Right lobe of liver (tissue), 4 donors: ENCODE results near the gene MISP3.

Experiments used
- POLR2A ChIP-seq: fragments of 450-650 bp; IDR thresholded peaks from one replicate; pipeline ENCODE4 v1.6.1; 2017; ENCODE audit warnings: antibody characterized with exemption, mild to moderate bottlenecking
- TF ChIP-seq, protein P1 (sequence below), 4 donors: fragments of 200-600 bp in 3 of 4; fragments of 450-650 bp in 1 of 4; IDR thresholded peaks; one replicate each; pipeline versions ENCODE4 v1.5.1 to v1.8.0; 2016 to 2022; ENCODE audit warnings: antibody characterized with exemption in 4 of 4, mild to moderate bottlenecking in 2 of 4
- donor health status: DM: no; HTN: no; CAD: no.
- donor health status: DM: no; HTN: no; CAD: no.
- donor health status: DM: no; HTN: yes; CAD: no.

DNA sequence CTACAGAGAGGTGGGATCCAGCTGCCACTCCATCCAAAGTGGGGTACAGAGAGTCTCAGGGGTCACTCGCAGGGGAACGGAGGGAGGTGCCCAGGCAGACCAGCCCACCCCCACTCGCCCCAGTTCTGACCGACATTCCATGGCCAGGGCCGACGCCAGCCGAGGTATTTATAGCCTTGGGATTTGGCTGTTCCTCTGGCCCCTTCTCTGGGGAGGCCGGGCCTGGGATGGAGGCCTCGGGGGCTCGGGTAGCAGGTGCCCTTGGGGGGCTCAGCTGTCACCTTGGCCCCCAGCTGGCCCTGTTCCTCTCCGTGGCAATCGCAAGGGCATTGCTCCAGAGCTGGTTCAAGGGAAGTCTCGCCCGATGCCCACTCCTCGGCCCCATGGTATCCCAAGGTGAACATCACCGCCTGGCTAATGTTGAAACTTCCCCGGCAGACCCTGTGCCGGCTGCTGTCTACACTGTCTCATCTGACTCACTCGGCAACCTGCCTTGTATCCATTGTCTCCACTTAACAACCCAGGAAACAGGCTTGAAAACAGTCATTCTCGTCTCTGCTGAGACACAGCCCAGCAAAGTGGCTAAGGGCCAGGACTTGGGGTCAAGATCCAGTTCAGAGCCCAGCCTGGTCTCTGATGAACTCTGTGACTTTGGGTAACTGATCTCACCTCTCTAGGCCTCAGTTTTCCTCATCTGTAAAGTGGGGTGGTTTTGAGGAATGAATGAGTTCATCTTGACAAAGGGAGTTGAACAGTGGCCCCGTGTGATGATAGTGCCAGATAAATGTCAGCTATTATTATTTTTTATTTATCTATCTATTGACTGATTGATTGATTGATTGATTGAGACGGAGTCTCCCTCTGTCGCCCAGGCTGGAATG is 35.2 kb downstream of the MISP3 start:
- TF ChIP-seq, protein P1, sequence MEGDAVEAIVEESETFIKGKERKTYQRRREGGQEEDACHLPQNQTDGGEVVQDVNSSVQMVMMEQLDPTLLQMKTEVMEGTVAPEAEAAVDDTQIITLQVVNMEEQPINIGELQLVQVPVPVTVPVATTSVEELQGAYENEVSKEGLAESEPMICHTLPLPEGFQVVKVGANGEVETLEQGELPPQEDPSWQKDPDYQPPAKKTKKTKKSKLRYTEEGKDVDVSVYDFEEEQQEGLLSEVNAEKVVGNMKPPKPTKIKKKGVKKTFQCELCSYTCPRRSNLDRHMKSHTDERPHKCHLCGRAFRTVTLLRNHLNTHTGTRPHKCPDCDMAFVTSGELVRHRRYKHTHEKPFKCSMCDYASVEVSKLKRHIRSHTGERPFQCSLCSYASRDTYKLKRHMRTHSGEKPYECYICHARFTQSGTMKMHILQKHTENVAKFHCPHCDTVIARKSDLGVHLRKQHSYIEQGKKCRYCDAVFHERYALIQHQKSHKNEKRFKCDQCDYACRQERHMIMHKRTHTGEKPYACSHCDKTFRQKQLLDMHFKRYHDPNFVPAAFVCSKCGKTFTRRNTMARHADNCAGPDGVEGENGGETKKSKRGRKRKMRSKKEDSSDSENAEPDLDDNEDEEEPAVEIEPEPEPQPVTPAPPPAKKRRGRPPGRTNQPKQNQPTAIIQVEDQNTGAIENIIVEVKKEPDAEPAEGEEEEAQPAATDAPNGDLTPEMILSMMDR (IDR thresholded peaks at IDR 0.05): no peak
- no peak for TF ChIP-seq POLR2A
